ENCODE results near the gene THADA. TPM values are rescaled to one million over a fixed set of nuclear protein-coding genes. Genes with fewer than 3 reads are reported as not detected.

The THADA gene
- total RNA-seq, 2 donors from 2014 or later: 39.5 to 46.3 TPM

DNA sequence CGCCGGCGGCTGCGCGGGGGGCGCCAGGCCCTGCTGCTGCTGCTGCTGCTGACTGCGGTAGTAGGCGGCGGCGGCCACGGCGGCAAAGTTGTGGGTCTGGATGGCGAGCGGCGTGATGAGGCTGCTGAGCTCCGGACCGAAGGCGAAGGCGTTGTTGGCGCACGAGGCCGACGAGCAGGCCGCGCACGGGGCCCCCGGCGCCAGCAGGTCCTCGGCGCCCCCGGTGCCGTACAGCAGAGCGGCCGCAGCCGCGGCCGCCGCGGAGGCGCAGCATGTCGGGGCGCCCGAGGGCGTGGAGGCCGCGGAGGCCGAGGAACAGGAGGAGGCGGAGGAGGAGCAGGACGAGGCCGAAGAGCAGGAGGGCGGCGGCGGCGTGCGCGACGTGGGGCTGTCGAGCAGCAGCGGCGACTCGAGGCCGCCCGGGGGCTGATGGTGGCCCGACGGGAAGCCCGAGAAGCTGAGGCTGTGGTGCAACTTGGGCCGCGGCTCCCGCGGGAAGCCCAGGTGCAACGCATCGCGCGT is 371.2 kb downstream of the THADA start:
- H3K4me3 Mint-ChIP-seq: peak overlapping the region; percentile 96

DNA sequence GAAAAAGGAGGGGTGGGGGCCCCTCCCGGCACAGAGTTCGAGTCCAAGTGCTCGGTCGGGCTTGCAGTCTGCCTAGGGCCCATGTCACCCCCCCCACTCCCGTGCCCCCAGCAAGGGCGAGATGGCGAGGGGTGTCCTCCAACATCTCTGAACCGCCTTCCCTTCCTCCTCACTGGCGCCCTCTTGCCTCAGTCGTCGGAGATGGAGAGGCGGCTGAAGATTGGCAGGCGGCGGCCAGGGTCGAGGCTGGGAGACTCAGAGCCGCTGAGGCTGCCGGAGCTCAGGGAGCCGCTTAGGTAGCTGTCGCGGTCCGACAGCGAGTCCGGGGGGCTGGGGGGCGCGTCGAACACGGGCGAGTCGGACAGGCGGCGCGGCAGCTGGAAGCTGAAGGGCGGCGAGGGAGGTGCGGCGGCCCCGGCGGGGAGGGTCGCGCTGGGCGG is 371.7 kb downstream of the THADA start:
- Mint-ChIP-seq H3K4me1 (ENCODE audit: low read depth) (peaks cover 54% of the 10 kb centered on the region), H3K27me3 (ENCODE audit: low read depth) (no peaks in the 10 kb centered on the region), H3K27ac (peak overlapping the region; percentile 98), H3K9me3 (no peaks in the 10 kb centered on the region), H3K4me3 (peak overlapping the region; percentile 96), H3K36me3 (ENCODE audit: insufficient read depth in 2 of 2) (peaks cover 19 to 27% of the 10 kb centered on the region in 2 donors)
- DNase-seq: peak; percentile 84 to 90
- ATAC-seq (replicated peaks in 1 of 2): peak; percentile 4 to 8

More for the DNA sequence above, 371.2 kb downstream of the THADA start:
- DNase-seq: peak; percentile 66 to 73
- Mint-ChIP-seq H3K36me3 (ENCODE audit: insufficient read depth in 2 of 2) (peaks cover 18 to 29% of the 10 kb centered on the region in 2 donors), H3K27me3 (ENCODE audit: low read depth) (no peaks in the 10 kb centered on the region), H3K27ac (no peak overlapping the region), H3K4me1 (ENCODE audit: low read depth) (peaks cover 54% of the 10 kb centered on the region), H3K9me3 (no peaks in the 10 kb centered on the region)
- ATAC-seq (replicated peaks in 1 of 2): peak in 1 of 2 donors; percentile 0

DNA sequence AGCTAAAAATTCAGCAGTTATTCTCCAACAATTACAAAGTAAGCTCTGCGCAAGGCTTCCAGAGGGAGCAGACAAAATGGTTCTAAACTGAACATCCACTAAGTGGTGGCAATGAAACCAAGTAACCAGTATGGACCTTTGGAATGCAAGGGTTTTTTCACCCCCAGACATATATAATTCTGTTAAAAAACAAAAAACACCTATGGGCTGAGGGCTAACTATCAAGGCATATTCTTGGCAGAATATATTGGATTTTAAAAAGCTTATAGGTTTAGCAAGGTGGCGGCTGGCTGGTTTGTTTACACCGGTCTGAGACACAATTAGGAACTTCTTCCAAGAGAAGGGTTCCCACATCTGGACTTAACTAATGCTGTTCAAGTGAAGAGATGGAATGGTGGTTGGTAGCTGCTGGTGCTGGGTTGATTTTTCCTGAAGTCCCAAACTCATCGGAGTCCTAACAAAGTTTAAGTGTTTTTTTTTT is 372.3 kb downstream of the THADA start:
- H3K4me1 Mint-ChIP-seq (ENCODE audit: low read depth): peaks cover 54% of the 10 kb centered on the region
- H3K27me3 Mint-ChIP-seq (ENCODE audit: low read depth): no peaks in the 10 kb centered on the region
- ATAC-seq (replicated peaks in 1 of 2) (no peak), DNase-seq (no peak)
- H3K27ac Mint-ChIP-seq: peak overlapping the region; percentile 98
- peaks cover 21 to 27% of the 10 kb centered on the region in 2 donors for H3K36me3 Mint-ChIP-seq (ENCODE audit: insufficient read depth in 2 of 2)
- H3K4me3 Mint-ChIP-seq: peak overlapping the region; percentile 96
- H3K9me3 Mint-ChIP-seq: no peaks in the 10 kb centered on the region

DNA sequence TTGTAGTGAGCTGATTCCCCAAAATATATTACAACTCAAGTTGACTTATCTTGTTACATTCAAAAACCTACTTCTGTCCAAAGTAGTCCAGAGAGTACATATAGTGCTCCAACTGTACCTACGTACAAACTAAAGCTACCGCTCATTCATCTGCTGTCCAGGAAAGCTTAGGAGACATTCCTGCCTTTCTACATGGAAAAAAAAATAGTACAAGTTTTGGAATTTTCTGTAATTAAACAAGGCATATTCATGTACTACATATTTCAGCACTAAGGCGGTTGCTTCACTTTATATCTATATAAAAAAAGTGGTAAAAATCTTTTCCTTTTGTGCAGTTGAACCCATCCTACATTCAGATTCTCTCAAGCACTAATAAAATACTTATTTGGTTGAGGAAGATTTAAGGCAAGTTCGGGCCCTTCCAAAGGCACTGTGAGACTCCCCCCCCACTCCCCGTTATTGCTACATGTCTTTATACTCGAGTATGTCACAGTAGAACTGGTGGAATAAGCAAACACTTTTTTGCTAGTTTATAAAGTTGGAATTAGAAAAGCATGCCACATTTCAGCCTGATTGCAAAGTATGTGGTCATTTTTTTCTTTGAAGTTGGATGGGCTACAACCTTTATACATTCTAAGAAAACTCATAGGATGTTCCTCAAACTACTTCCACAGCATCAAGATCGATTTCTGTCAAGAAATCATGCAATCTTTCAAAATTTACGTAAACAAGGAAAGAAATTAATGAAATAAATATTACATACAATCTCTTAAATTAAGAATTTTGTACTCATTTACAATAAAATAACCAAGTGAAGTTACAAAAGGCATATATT is 373.1 kb downstream of the THADA start:
- H3K27me3 Mint-ChIP-seq (ENCODE audit: low read depth): no peaks in the 10 kb centered on the region
- no peak for DNase-seq
- no peaks in the 10 kb centered on the region for H3K9me3 Mint-ChIP-seq
- peaks cover 21 to 27% of the 10 kb centered on the region in 2 donors for H3K36me3 Mint-ChIP-seq (ENCODE audit: insufficient read depth in 2 of 2)
- H3K4me1 Mint-ChIP-seq (ENCODE audit: low read depth): peaks cover 54% of the 10 kb centered on the region
- H3K4me3 Mint-ChIP-seq: peak overlapping the region; percentile 77 to 96
- peak overlapping the region; percentile 95 for H3K27ac Mint-ChIP-seq
- no peak for ATAC-seq (replicated peaks in 1 of 2)

DNA sequence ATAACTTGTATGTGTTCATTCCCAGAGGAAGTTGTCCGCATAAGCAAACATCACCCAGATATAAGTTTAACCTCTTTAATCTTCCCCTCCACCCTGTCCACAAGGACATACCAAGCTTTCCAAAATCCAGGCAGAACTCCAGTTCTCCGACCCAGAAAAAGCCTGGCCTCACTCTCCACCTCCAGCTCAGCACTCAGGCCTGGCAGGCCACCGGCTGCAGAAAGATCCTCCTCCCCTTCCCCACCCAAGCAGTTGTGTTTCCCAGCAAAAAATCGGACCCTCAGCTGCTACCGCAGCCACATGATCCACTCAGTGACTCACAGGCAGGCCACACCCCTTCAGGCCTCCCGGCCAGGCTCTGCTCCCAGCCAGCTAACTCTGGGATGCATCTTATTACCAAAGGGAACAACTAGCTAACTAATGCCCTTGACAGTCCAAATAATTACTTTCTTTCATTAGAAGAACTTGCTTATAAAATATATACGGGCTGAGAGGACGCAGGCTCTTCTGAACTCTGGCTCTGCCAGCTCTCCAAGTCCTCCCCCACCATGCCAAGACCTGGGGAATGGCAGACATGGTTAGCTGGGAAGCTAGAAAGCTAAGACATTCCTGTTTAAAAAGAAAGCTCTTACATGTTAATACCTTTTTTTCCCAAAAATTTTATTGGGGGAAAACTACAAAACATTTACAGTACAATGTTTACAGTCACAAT is 373.9 kb downstream of the THADA start:
- DNase-seq (peak; percentile 72 to 74), ATAC-seq (replicated peaks in 1 of 2) (no peak)
- H3K9me3 Mint-ChIP-seq: no peaks in the 10 kb centered on the region
- H3K4me3 Mint-ChIP-seq: peak overlapping the region; percentile 77 to 96
- H3K4me1 Mint-ChIP-seq (ENCODE audit: low read depth): peaks cover 55% of the 10 kb centered on the region
- peak overlapping the region; percentile 95 for H3K27ac Mint-ChIP-seq
- H3K36me3 Mint-ChIP-seq (ENCODE audit: insufficient read depth in 2 of 2): peaks cover 21 to 27% of the 10 kb centered on the region in 2 donors
- H3K27me3 Mint-ChIP-seq (ENCODE audit: low read depth): no peaks in the 10 kb centered on the region

DNA sequence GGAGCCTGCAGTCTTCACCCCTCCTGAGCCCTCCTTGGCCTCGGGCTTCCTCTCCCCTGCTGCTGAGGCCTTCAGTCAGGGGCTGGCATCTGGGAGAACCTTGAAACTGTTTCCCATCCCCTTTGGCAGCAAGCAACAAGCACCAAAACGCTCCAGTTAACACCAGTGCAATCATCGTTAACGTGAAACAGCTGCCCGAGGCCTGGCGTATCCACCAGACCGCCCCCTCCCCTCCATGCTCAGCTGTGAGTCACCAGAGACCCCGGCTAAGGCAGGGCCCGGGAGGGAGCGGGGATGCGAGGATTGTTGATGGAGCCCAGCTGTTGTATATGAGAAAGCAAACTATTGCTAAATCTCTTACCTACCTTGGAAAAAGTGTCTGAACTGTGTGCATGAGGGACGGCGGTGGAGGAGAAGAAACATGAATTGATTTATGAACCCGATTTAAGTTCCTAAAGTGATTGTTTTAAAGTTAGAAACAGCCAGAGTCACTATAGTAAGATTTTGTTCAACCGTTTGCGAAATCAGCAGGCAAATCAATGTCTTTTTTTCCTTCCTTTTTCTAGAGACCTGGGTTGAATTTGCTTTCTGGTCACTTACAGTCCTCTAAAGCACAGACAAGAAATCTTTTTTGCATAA is 374.6 kb downstream of the THADA start:
- H3K9me3 Mint-ChIP-seq: no peaks in the 10 kb centered on the region
- ATAC-seq (replicated peaks in 1 of 2) (no peak), DNase-seq (peak in 1 of 2 donors; percentile 50)
- no peaks in the 10 kb centered on the region for H3K27me3 Mint-ChIP-seq (ENCODE audit: low read depth)
- H3K4me3 Mint-ChIP-seq: peak overlapping the region; percentile 77 to 96
- peaks cover 55% of the 10 kb centered on the region for H3K4me1 Mint-ChIP-seq (ENCODE audit: low read depth)
- H3K27ac Mint-ChIP-seq: peak overlapping the region; percentile 95
- peaks cover 21 to 27% of the 10 kb centered on the region in 2 donors for H3K36me3 Mint-ChIP-seq (ENCODE audit: insufficient read depth in 2 of 2)

DNA sequence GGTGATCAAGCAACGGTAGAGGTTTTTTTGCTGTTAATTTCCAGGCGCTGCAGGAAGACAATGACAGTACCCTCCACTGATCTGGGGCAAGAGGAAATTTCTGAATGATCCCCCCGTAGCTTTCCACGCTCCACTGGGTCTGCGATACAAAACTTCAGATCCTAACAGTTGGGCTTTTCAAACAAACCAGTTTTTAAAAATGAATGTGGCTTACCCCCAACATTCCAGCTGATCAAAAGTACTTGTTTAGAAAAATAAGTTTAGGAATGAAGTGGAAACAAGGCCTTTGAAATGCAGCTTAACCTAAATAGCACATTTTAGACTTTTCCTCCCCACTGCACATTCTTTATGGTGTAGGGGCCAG is 375.1 kb downstream of the THADA start:
- DNase-seq (no peak), ATAC-seq (replicated peaks in 1 of 2) (no peak)
- Mint-ChIP-seq H3K9me3 (no peaks in the 10 kb centered on the region), H3K36me3 (ENCODE audit: insufficient read depth in 2 of 2) (peaks cover 20 to 27% of the 10 kb centered on the region in 2 donors), H3K27ac (peak overlapping the region; percentile 95), H3K4me3 (peak overlapping the region; percentile 77 to 96), H3K27me3 (ENCODE audit: low read depth) (no peaks in the 10 kb centered on the region), H3K4me1 (ENCODE audit: low read depth) (peaks cover 55% of the 10 kb centered on the region)

DNA sequence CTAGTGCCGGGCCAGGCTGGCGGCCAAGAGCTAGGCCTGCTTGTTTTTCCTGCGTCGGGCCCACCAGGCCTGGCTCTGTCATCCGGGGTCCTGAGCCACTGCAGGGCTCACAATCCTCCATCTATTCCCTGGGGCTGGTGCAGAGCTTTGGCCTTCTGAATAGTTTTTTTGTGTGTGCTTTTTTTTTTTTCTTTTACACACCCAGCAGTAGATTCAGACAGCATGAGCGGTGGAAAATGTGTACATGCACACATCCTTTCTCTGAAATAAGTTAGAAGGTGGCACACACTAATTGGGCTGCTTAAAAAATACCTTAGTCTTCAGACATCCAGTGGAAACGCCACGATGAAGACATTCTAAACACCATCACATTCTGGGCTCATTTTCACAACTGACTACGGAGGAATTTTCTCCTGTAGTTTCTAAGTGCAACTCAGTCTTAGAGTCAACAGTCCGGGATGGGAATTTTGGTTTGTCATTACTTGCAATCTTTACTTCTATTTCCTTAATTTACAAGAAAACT is 375.5 kb downstream of the THADA start:
- ATAC-seq (replicated peaks in 1 of 2) (no peak), DNase-seq (no peak)
- H3K4me1 Mint-ChIP-seq (ENCODE audit: low read depth): peaks cover 55% of the 10 kb centered on the region
- H3K27me3 Mint-ChIP-seq (ENCODE audit: low read depth): no peaks in the 10 kb centered on the region
- peaks cover 19 to 27% of the 10 kb centered on the region in 2 donors for H3K36me3 Mint-ChIP-seq (ENCODE audit: insufficient read depth in 2 of 2)
- H3K9me3 Mint-ChIP-seq: no peaks in the 10 kb centered on the region
- peak overlapping the region; percentile 77 to 96 for H3K4me3 Mint-ChIP-seq
- peak overlapping the region; percentile 95 for H3K27ac Mint-ChIP-seq

DNA sequence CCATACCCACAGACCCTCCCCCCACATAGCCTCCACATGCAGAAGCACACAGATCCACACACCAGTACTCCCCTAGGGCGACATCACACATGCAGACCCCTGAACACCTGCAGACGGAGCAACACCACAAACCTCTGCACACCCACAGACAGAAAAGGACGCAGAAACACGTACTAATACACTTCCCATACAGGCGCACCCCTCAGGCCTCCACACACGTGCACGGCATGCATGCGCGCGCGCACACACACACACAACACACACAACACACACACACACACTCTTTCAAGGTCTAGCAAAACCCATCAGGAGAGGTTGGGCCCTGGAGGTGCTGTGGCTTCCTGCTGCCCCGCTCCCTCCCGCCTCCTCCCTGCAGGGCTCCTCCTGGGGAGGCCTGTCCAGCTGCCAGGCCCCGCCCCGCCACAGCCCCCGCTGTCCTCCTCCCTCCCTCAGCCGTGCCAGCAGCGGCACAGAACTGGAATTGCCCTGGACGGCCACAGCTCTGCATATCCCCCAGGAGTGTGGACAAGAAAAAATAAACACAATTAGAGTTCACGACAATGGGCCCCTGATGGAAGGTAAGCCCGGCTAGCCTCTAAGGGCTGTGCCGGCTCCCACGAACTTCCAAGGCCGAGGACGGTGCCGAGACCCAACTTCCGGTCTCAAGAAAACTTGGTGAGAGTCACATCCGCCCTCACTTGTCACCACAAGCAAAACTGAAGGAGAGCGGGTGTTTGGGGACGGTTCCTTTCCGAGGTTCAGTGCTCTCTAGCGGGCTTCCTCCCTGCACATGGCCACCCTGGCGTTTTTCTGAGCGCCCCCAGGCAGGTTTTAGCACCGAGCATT is 376.2 kb downstream of the THADA start:
- peaks cover 17 to 27% of the 10 kb centered on the region in 2 donors for H3K36me3 Mint-ChIP-seq (ENCODE audit: insufficient read depth in 2 of 2)
- DNase-seq: peak; percentile 81 to 84

DNA sequence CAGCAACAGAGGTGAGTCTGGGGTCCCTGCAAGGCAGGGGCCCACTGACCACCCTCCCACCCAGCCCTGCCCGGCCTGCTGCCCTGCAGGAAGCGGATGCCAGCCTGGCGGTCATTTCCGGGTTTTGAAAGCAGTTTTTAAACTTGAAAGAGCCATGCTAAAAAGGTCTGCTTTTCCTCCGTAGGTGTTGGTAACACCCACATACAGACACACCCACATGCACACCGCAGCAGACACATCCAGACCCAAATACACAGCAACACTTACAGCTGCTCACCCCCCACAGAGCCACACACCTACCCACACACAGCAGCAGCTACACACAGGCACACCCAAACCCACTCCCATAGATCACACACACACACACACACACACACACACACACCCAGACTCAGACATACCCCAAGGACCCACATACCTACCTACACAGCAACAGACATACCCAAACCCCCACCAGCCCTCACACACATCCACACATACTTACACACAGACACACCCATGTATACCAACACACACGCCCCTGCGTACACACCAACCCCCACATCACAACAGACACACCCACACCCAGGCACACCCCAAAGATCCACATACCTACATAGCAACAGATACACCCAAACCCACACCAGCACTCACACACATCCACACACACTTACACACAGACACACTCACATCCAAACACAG is 377.0 kb downstream of the THADA start:
- peak; percentile 63 to 69 for DNase-seq
- Mint-ChIP-seq H3K4me3 (peak overlapping the region; percentile 77 to 96), H3K27ac (peak overlapping the region; percentile 69), H3K36me3 (ENCODE audit: insufficient read depth in 2 of 2) (peaks cover 13 to 23% of the 10 kb centered on the region in 2 donors), H3K27me3 (ENCODE audit: low read depth) (no peaks in the 10 kb centered on the region), H3K9me3 (no peaks in the 10 kb centered on the region), H3K4me1 (ENCODE audit: low read depth) (peaks cover 60% of the 10 kb centered on the region)
- peak; percentile 37 to 40 for ATAC-seq (replicated peaks in 1 of 2)

More for the DNA sequence above, 376.2 kb downstream of the THADA start:
- H3K4me3 Mint-ChIP-seq: peak overlapping the region; percentile 77 to 96
- H3K27me3 Mint-ChIP-seq (ENCODE audit: low read depth): no peaks in the 10 kb centered on the region
- ATAC-seq (replicated peaks in 1 of 2): peak; percentile 61 to 65
- H3K9me3 Mint-ChIP-seq: no peaks in the 10 kb centered on the region
- peaks cover 55% of the 10 kb centered on the region for H3K4me1 Mint-ChIP-seq (ENCODE audit: low read depth)
- peak overlapping the region; percentile 95 for H3K27ac Mint-ChIP-seq

DNA sequence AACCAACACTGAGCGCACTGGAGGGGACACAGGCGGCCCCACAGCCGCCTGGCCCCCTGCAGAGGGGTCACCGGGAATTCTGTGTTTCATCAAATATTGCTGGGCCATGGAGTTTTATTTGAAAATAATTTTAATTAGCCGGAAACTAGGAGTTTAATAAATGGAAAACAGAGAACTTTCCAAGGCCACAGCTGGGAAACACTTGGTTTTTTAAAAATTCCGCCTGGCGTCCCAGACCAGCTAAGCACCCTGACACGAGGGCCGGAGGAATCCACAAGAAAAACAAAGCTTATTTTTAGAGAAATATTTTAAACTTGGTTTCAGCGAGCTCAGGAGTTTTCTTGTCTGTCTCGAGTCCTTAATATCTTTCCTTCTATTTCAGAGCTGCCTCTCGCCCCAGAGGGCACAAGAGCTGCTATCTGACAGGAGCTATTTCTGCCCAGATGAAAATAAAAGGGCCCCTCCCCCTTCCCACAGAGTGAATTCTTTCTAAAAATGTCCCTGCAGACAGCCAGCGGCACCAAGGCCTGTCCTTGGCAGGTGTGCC is 377.6 kb downstream of the THADA start:
- ATAC-seq (replicated peaks in 1 of 2): no peak
- H3K9me3 Mint-ChIP-seq: no peaks in the 10 kb centered on the region
- peak overlapping the region; percentile 37 to 96 for H3K4me3 Mint-ChIP-seq

More for the DNA sequence above, 377.6 kb downstream of the THADA start:
- H3K36me3 Mint-ChIP-seq (ENCODE audit: insufficient read depth in 2 of 2): peaks cover 11 to 18% of the 10 kb centered on the region in 2 donors
- H3K27ac Mint-ChIP-seq: no peak overlapping the region
- no peaks in the 10 kb centered on the region for H3K27me3 Mint-ChIP-seq (ENCODE audit: low read depth)
- peaks cover 60% of the 10 kb centered on the region for H3K4me1 Mint-ChIP-seq (ENCODE audit: low read depth)
- no peak for DNase-seq

All from activated T-cell treated with anti-CD3 and anti-CD28 coated beads, Interleukin-2, amount 50 U/mL, for 72 hours (primary cell).